GM18519 (cell line): ENCODE data around the gene PCCB.
"Not testable (repeated sequence)": the region's sequence is repeated elsewhere in the genome, so short reads cannot be mapped to it uniquely, and the experiment has no call there.

Experiments
- ATAC-seq: cut with Tn5 transposase; IDR thresholded peaks from one replicate; pipeline ENCODE4 v1.9.1; 2021; ENCODE audit warnings: mild to moderate bottlenecking, moderate library complexity; ENCODE audit not compliant: unreplicated experiment, low FRiP score

Gene PCCB

DNA sequence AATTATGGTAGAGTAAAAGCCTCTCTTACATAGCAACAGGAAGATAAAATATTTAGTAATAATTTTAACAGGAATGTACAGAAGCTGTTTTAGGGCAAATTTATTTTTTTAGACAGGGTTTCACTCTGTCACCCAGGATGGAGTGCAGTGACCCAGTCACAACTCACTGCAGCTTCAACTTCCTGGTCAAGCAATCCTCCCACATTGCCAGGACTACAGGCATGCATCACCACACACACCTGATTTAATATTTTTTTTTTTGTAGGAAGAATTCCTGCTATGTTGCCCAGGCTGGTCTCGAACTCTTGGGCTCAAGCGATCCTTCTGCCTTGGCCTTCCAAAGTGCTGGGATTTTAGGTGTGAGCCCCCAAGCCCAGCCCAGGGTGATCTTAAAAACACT lies 61.1 kb downstream of the PCCB start:
- ATAC-seq, result no peak

DNA sequence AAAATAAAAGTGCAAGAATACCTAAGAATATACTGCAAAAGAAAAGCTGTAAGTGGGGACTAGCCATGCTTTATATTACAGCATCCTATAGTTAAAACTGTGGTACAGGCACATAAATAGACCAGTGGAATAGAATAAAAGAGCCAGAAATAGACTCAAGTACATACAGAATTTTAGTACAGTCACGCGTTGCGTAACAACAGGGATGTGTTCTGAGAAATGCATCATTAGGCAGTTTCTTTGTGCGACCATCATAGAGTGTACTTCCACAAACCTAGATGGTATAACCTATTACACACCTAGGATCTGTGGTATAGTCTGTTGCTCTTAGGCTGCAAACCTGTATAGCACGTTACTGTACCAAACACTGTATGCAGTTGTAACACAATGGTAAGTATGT lies 61.8 kb downstream of the PCCB start:
- ATAC-seq, result no peak

DNA sequence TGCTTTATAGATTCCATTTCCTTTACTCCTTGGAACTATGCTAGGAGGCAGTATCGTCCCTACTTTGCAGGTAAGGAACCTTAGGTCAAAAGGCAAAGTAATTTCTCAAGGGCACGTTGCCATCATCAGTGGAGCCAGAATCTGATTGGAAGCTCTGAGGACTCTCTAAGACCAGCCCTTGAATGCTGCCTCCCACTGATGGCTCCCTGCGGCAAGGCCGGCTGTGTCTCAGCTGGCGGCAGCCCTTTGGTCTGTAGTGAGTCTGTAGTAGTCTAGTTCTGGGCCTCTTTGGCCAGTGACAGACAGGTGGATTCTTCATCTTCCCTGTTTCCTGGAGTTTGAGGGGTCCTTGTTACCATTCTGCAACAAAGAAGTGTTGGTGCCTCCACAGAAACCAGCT lies 76.2 kb downstream of the PCCB start:
- no peak for ATAC-seq

DNA sequence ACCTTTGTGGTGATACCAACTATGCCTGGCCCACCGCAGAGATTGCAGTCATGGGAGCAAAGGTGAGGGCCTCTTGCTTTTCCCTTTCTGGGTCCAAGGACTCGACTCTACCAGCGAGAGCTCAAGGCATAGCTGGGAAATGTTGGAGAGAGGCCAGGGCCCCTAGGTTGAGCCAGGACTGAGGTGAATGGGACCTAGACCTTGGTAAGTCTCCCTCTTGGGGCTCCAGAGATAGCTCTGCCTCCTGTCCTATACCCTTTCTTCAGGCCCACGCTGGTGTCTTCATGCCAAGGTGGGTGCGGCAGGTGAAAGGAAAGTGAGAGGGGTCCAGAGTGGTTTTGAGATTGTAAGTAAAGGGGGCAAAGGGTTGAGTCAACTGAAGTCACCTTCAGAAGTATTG lies 77.5 kb downstream of the PCCB start:
- ATAC-seq, result no peak

DNA sequence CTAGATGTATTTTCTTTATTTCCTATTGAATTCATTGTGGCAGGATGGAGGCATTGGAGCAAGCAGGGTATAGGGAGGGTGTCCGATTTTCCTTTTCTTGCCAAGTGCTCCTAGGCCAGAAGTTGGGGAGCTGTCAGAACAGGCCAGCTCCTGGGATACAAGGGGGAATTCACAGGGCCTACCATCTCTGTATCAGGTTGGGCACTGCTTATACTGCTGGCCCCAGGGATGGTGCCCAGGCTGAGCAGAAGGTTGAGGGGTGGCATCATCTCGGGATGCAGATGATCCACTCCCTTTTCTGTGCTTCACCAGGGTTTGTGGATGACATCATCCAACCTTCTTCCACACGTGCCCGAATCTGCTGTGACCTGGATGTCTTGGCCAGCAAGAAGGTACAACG lies 79.5 kb downstream of the PCCB start:
- ATAC-seq, result no peak

DNA sequence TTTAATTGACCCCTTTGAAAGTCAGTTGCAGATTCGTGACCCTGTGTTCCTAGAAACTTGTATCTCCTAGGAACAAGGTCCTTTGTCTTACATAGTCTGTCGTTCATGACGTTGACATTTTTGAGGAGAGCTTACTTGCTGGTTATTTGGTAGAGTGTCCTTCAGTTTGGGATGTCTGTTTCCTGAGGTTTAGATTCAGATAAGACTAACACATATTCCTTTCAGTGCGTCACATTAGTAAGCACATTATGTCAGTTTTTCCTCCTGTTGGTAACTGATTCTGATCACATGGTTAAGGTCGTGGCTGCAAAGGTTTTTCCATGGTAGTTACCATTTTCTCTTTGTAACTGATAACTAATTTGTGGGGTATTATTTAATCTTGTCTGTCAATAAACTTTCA lies 80.8 kb downstream of the PCCB start:
- no peak for ATAC-seq

DNA sequence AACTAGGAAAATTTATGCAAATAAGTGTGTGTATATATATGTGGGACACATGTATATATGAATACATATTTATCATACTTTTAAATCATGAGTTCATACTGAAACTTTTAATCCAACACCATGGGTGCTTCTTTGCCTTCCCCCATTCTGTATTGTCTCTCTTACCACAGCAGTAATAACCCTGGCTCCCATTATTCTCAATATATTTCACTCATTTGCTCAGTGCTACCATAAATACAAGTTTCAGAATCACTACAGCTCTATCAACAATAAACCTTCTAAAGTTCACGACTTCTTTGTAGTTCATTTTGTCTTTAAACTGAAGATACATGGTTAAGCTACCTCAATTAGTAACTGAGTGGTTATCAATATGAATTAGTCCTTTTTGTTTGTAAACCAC lies 82.2 kb downstream of the PCCB start:
- ATAC-seq, result no peak

DNA sequence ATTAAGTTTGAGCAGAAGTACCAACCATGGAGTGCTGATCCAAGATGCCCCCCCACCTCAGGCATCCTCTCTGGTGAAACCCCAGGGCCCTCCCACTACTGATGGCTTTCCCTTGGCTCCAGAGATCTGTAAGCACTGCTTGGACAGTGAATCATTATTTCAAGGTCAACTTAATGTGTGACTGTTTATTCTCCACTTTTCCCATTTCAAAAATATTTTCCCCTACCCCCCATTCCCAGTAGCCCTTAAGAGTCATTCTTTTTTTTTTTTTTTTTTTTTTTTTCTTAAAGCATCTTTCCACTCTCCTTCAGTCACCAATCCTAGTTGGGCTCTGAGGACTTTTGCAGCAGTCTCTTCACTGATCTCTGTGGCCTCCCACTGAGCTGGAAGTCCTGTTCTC lies 82.6 kb downstream of the PCCB start:
- no peak for ATAC-seq

DNA sequence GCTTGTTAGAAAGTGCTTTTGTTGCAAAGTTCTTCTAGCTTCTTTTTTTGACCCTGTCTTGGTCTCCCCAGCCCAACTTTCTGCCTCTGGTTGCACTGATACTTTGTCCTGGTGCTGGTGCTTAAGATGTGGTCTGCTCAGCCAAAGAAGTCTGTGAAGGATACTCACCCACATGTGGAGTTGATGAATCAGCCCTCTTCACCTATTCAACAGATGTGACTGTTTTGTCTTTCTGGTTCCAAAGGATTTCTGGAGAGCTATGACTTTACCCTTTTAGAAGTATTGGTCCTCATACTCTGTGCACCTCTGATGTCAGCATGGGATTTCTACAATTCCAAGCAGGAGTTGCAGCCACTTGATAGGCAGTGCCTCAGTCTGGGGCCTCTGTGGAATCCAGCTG lies 84.1 kb downstream of the PCCB start:
- no peak for ATAC-seq

DNA sequence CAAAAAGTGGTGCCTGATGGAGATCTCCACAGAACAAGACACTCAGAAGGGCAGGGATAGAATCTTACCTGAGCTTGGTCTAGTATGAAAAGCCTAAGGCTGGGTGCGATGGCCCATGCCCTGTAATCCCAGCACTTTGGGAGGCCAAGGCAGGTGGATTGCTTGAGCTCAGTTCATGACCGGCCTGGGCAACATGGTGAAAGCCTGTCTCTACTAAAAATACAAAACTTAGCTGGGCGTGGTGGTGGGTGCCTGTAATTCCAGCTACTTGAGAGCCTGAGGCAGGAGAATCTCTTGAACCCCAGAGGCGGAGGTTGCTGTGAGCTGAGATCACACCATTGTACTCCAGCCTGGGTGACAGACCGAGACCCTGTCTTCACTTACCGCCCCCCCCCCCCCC lies 84.6 kb downstream of the PCCB start:
- not testable (repeated sequence) for ATAC-seq

DNA sequence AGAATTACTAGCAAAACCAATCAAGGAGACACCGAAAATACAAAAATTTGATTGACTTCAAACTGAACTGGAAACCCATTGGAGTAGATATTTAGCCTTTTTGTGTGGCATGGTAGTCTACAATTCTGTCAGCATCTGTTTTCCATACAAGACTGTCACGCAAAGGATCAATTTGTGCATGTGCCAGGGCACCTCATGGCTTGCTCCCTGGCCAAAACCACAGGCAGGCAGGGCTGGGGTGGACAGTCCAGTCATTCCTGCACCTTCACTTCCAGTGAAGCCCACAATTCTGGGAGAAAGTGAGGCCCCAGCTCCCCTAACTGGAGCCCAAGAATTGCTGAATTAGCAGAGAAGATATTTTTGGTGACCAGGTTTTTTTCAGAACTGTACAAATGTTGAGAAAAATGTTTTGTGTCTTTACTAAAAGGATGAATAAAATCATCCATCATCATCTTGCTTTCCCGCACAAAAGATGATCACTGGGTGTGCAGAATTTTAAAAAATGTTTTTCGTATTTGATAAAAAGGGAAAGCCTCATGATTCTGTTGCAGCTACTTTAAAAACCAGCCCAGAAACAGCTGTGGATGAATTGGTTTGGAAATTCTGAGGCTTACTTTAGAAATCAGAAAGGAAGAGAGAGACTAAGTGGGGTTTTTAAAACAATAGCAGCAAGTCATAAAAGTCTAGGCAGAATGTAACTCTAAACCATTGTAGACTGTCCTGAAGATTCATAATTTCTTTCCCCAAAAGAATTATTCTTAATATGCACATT lies 86.4 kb downstream of the PCCB start:
- no peak for ATAC-seq

DNA sequence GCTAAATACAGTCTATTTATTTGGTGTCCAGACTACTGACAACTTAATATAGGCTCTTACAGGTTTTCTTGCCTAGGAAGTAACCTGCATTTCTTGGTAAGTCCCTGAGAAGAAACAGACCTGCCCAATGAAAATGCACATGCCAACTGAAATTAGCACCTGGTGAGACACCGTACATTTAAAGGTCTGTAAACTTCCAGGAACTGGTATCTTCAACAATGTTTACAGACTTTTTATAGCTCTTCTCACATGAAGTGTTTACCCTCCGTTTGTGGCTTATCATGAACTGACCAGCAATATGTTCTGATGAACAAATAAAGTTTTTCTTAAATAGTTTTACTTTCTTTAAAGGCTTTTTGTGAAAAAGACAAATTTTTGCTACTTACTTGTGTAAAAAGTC lies 93.3 kb downstream of the PCCB start:
- no peak for ATAC-seq

DNA sequence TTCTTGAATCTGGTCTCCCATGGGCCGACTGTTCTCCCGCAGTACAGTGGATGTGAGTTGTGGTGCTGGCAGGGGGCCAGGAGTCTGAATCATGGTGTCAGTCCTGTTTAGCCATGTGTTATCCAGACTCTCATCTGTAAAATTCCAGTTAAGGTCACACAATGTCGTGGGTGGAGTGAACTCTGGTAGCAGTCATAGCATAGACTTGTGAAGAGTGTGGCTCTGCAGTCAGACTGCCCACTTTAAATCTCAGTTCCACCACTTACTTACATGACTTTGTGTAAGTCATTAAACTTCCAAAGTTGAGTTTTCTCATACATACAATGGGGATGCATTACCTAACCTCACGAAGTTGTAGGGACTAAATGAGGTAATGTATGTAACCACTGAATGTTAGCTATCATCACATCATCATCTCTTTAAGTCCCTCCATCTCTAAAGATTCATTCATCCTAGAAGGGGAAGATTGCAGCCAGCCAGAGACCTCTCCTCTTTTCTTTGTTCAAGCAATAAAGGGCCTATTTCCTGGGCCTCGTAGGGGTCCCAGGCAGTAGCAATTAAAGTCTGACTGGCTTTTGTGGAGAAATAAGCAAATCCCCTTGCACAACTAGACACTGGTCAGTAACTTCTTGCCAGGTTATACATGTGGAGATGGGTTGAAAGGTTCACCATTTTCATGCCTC lies 93.9 kb downstream of the PCCB start:
- no peak for ATAC-seq

DNA sequence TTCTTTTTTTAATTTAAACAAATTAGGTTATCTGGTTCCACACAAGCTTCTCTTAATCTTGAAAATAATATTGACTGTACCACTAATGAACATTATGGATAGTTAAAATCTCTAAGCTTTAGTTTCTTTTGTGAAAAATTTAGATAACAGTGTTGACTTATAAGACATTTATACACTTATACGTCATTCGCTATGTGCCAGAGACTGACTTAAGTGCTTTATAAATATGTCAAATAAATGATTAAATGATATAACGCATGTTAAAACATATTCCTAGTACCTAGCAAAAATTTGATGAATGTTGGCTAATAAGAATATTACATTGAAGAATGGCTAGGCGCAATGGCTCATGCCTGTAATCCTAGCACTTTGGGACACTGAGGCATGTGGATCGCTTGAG lies 96.3 kb downstream of the PCCB start:
- no peak for ATAC-seq

DNA sequence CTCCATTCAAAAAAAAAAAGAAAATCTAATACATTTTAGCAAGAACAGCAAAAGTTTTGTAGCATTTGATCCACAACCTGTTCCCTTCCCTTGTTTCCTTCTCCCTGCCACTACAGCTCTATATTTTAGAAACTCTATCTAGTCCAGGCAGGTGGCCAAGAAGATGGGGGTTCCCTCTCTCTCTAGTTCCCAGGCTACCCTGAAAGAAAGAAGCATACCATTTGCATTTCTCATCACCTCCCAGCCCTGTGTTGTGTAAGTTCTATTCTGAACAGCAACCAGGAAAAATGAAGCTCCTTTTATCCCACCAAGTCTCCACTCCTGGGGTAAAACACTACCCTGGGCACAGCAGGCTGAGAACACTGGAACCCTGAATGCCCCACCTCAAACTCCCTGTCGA lies 100.0 kb downstream of the PCCB start:
- no peak for ATAC-seq

DNA sequence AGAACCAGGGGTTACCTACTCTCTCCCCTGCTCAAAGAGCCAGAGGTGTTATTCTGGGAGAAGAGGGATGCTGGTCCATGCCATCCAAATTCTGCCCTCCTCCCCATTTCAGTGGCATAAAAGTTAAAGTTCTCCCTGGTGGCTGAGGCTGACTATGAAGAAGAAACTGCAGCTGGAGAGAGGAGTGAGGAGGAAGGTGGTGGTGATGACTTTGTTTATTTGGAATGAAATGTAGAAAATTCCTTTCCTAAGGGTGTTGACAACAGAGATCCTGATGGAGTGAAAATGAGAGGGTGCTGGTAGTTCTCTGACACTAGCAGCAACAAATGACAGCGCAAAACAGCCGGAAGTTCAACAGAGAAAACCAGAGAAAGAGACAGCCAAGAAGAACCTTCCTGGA lies 100.4 kb downstream of the PCCB start:
- ATAC-seq, result no peak

DNA sequence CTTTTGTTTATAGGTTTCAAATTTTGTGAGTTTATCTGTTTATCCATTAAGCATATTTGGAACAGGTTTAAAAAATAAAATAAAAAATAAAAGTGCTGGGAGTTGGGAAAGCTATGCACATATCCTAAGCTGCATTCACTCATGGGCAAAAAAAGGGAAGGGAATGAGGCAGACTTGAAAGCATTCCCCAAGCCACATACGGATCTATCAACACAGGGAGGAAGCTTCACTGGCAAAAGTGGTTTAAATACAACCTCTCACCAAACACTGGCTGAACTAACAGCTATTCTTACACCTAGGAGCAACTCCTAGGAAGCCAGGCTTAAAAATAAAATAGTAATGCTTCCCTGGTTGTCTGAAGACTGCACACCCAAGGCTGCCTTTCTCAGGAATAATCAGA lies 101.2 kb downstream of the PCCB start:
- ATAC-seq, result no peak

DNA sequence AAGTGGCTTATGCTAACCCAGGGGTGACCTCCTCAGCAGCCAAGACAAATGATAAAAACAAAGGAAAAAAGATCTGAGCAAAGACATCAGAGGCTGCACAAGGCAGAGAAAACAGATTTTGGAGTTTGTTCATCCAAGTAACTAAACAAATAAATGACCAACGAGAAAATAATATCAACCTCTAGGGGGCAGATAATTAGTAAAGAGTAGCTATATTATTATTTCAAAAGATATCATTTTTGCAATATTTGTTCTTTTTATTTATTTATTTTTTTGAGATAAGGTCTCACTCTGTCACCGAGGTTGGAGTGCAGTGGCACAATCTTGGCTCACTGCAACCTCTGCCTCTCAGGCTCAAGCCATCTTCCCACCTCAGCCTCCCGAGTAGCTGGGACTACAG lies 101.8 kb downstream of the PCCB start:
- ATAC-seq, result no peak

DNA sequence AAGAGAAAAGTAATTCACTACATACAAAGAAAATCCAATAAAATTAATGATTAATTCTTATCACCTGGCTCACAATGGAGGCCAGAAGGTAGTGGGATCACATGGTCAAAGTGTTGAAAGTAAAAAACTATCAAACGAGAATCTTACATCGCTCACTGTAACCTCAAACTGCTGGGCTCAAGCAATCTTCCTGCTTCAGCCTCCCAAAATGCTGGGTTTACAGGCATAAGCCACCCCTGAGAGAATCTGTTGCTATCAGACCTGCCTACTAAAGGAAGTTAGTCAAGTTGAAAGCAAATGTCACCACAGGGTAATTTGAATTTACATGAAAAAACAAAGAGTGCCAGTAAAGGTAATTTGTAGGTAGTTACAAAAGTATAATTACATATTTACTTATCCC lies 103.3 kb downstream of the PCCB start:
- ATAC-seq, result no peak

DNA sequence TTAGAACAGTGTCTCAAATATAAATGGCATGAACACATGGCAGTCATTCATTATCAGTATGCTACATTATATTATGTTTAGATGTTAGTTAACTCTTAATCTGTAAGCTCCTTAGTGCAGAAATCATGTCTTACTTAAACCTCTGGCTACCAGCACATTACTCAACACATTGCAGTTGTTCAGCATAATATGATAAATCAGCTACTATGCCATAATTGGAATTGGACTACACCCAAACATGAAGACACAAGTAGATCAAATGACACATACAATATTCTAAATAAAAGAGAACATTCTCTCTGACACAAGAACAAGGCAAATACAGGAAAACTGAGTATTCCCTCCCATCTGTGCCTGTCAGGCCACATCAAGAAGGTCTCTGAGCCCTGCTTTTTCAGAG lies 116.1 kb downstream of the PCCB start:
- ATAC-seq, result no peak

DNA sequence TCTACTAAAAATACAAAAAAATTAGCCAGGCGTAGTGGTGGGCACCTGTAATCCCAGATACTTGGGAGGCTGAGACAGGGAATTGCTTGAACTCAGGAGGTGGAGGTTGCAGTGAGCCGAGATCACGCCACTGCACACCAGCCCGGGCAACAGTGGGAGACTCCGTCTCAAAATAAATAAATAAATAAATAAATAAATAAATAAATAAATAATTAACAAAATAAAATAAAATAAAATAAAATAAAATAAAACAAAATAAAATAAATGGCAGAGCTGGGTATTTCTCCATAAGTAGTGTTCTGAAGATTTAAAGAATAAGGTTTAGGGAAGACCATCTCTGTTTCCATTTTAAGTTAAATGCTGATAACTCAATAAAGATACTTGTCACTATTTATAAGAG lies 125.7 kb downstream of the PCCB start:
- not testable (repeated sequence) for ATAC-seq

DNA sequence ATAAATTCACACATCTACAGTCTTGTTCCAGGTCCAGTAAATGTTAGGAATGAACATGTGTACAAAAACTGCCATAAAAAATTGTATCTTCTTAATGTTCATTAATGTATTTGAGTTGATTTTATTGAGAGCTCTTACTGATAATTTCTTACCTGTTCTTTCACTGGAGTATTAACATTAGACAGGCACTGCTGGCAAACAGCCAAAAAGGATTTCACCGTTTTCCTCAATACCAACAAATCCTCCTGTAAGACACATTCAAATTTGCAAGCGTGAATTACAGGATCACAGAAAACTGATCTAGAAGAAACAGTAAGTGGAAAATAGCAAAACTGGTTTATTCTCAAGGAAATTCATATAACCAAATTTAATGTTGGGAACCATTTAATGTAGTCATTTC lies 127.4 kb downstream of the PCCB start:
- no peak for ATAC-seq
